ENCODE results near the gene LYPLAL1.

DNA sequence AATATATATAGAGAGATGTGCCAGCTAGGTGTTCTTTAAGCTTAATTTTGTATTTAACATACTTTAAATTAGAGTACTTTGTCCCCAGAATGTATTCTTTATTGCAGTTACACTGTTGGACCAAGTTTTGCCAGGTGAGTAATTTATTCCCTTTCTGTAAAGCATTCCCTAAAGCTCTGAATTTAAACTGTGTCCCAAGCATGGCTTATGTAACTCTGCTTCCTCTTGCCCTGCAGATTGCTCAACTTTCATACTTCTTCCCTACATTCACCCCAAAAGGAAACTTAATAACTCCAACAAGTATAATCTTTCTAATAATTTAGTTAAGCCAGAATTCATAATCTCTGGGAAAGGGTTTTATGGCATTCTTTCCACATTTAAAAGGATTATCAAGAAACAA, 5.6 kb downstream of the LYPLAL1 start:
- TF ChIP-seq, protein P1, sequence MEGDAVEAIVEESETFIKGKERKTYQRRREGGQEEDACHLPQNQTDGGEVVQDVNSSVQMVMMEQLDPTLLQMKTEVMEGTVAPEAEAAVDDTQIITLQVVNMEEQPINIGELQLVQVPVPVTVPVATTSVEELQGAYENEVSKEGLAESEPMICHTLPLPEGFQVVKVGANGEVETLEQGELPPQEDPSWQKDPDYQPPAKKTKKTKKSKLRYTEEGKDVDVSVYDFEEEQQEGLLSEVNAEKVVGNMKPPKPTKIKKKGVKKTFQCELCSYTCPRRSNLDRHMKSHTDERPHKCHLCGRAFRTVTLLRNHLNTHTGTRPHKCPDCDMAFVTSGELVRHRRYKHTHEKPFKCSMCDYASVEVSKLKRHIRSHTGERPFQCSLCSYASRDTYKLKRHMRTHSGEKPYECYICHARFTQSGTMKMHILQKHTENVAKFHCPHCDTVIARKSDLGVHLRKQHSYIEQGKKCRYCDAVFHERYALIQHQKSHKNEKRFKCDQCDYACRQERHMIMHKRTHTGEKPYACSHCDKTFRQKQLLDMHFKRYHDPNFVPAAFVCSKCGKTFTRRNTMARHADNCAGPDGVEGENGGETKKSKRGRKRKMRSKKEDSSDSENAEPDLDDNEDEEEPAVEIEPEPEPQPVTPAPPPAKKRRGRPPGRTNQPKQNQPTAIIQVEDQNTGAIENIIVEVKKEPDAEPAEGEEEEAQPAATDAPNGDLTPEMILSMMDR (IDR thresholded peaks at IDR 0.05): no peak
- TF ChIP-seq POLR2A (IDR thresholded peaks at IDR 0.05): no peak
